ENCODE results near the gene DZIP3. TPM values are rescaled to one million over a fixed set of nuclear protein-coding genes. Genes with fewer than 3 reads are reported as not detected.

The DZIP3 gene
- total RNA-seq, 6 donors from 2014 or later = 3.4 to 25.0 (median 7.5) TPM

DNA sequence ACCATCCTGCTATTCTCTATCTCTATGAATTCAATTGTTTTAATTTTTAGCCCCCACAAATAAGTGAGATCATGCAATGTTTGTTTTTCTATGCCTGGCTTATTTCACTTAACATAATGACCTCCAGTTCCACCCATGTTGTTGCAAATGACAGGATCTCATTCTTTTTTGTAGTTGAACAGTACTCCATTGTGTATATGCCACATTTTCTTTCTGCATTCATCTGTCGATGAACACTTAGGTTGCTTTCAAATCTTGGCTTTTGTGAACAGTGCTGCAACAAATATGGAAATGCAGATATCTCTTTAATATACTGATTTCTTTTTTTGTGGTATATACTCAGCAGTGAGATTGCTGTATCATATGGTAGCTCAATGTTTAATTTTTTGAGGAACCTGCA, 108.9 kb downstream of the DZIP3 start:
- DNase-seq = no peak
- no peak overlapping the region for H3K4me3 ChIP-seq
- TF ChIP-seq POLR2A (IDR thresholded peaks at IDR 0.05) (no peak), POLR2AphosphoS5 (IDR thresholded peaks at IDR 0.05) (no peak), EP300 (IDR thresholded peaks at IDR 0.05) (no peak)
- TF ChIP-seq, protein P1, sequence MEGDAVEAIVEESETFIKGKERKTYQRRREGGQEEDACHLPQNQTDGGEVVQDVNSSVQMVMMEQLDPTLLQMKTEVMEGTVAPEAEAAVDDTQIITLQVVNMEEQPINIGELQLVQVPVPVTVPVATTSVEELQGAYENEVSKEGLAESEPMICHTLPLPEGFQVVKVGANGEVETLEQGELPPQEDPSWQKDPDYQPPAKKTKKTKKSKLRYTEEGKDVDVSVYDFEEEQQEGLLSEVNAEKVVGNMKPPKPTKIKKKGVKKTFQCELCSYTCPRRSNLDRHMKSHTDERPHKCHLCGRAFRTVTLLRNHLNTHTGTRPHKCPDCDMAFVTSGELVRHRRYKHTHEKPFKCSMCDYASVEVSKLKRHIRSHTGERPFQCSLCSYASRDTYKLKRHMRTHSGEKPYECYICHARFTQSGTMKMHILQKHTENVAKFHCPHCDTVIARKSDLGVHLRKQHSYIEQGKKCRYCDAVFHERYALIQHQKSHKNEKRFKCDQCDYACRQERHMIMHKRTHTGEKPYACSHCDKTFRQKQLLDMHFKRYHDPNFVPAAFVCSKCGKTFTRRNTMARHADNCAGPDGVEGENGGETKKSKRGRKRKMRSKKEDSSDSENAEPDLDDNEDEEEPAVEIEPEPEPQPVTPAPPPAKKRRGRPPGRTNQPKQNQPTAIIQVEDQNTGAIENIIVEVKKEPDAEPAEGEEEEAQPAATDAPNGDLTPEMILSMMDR (IDR thresholded peaks at IDR 0.05) = no peak
- no peak overlapping the region for H3K27ac ChIP-seq
- WGBS, 2 donors = 95 to 97% methylated on average over 1 of the region's 1 CpG
- ATAC-seq (ENCODE audit: low FRiP score in 2 of 2) = no peak
- peaks cover 0 to 1% (median 0%) of the 10 kb centered on the region in 4 donors for H3K36me3 ChIP-seq
- no peaks in the 10 kb centered on the region for H3K4me1 ChIP-seq
- H3K27me3 ChIP-seq = no peaks in the 10 kb centered on the region
- H3K9me3 ChIP-seq = no peaks in the 10 kb centered on the region

DNA sequence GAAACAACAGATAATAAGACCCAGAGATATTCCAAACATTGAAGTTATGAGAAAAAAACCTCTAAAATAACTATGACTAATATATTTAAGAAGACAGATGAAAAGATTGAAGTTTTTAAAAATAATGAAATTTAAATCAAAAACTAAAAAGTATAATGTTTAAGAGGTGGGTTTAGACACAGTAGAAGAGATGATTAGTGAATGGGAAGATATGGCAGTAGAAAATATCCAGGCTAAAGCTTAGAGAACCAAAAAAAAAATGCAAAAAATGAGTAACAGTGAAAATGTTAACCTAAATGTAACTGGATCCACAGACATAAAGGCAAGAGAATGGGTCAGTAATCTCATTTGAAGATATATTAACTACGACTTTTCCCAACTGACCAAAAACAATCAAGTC, 115.5 kb downstream of the DZIP3 start:
- 91 to 95% methylated on average over 1 of the region's 1 CpG for WGBS, 2 donors
- Histone ChIP-seq H3K27ac (no peak overlapping the region), H3K4me1 (no peaks in the 10 kb centered on the region), H3K4me3 (no peak overlapping the region), H3K36me3 (no peaks in the 10 kb centered on the region), H3K9me3 (peaks cover 0 to 8% (median 4%) of the 10 kb centered on the region in 4 donors), H3K27me3 (no peaks in the 10 kb centered on the region)
- no peak for DNase-seq
- TF ChIP-seq, protein P1 (IDR thresholded peaks at IDR 0.05) = no peak
- no peak for TF ChIP-seq POLR2A (IDR thresholded peaks at IDR 0.05)
- no peak for TF ChIP-seq EP300 (IDR thresholded peaks at IDR 0.05)
- TF ChIP-seq POLR2AphosphoS5 (IDR thresholded peaks at IDR 0.05) = no peak
- no peak for ATAC-seq (ENCODE audit: low FRiP score in 2 of 2)

DNA sequence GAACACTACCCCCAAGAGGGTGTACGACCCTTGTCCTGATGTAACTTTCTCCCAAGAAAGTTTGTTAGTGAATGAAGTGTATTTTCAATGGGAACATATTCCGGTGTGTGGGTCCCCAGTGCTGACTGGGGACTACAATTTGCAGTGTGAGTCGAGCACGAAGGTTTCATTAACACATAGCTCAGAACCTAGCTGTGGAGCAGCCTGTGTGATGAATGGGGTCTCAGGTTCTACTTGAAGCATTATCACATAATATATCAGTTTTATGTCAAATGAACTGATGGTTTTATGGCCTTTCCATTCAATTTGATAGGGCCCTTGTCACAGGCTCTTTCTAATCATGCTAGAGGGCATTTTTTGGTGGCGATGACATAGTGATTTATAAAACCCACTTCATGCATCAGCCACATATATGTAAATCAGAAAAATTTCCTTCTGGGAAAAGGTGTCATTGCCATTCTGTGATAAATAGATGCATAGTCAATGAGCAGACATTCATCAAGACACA, 123.5 kb downstream of the DZIP3 start:
- no peak for ATAC-seq (ENCODE audit: low FRiP score in 2 of 2)
- Histone ChIP-seq H3K4me3 (no peak overlapping the region), H3K27ac (no peak overlapping the region)

DNA sequence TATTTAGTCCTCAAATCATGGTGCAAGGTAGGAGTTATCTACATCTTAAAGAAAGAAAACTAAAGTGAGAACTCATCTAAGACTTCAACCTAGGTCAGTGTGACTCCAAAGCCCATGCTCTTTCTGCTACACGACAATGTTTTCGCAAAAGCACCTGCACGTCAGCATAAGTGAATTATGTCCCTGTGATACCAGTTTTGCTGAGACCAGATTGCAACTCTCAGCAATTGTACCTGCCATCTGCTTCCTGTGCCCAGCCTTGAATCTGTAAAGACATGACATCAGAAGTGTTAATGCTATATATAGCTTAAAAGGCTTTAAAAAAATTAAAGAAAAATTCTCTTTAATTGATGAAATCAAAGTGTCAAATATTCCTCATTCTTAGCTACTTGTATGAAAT, 124.3 kb downstream of the DZIP3 start:
- 56 to 61% methylated on average over 3 of the region's 3 CpGs for WGBS, 2 donors
- no peak for TF ChIP-seq POLR2AphosphoS5 (IDR thresholded peaks at IDR 0.05)
- no peak for TF ChIP-seq POLR2A (IDR thresholded peaks at IDR 0.05)
- no peaks in the 10 kb centered on the region for H3K9me3 ChIP-seq

More for the DNA sequence above, 123.5 kb downstream of the DZIP3 start:
- no peaks in the 10 kb centered on the region for H3K4me1 ChIP-seq
- no peak for TF ChIP-seq EP300 (IDR thresholded peaks at IDR 0.05)
- WGBS, 2 donors = 73 to 88% methylated on average over 5 of the region's 5 CpGs
- no peaks in the 10 kb centered on the region for H3K27me3 ChIP-seq
- H3K36me3 ChIP-seq = no peaks in the 10 kb centered on the region
- no peak for DNase-seq
- H3K9me3 ChIP-seq = no peaks in the 10 kb centered on the region

DNA sequence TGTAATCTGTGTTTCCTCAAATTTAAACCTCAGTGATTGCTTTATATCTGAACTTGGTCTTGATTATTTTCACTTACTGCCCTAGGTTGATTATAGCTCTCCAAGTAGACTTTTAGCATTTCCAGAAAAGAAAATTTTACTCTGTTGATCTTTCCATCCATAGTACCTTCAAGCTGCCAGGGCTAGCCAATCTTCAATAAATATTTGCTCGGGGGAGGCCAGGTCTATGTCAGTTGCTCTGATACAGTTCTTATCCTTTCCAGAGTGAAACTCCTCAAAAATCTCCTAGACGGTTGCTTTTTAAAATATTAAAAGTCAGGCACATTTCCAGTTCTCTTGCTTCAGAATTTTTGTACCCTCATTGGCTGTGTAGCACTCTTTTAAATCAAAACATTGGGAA, 128.9 kb downstream of the DZIP3 start:
- H3K4me3 ChIP-seq = no peak overlapping the region
- no peak overlapping the region for H3K27ac ChIP-seq
- no peaks in the 10 kb centered on the region for H3K36me3 ChIP-seq
- no peak for ATAC-seq (ENCODE audit: low FRiP score in 2 of 2)
- DNase-seq = no peak
- H3K9me3 ChIP-seq = no peaks in the 10 kb centered on the region
- no peaks in the 10 kb centered on the region for H3K27me3 ChIP-seq
- 49 to 51% methylated on average over 2 of the region's 2 CpGs for whole genome bisulfite sequencing, 2 donors
- no peak for TF ChIP-seq EP300 (IDR thresholded peaks at IDR 0.05)
- no peak for TF ChIP-seq POLR2AphosphoS5 (IDR thresholded peaks at IDR 0.05)
- TF ChIP-seq, protein P1 (IDR thresholded peaks at IDR 0.05) = no peak
- H3K4me1 ChIP-seq = no peaks in the 10 kb centered on the region

More for the DNA sequence above, 124.3 kb downstream of the DZIP3 start:
- H3K4me3 ChIP-seq = no peak overlapping the region
- H3K27me3 ChIP-seq = no peaks in the 10 kb centered on the region
- no peak for DNase-seq
- no peak for ATAC-seq (ENCODE audit: low FRiP score in 2 of 2)
- H3K36me3 ChIP-seq = no peaks in the 10 kb centered on the region
- no peaks in the 10 kb centered on the region for H3K4me1 ChIP-seq
- H3K27ac ChIP-seq = no peak overlapping the region

DNA sequence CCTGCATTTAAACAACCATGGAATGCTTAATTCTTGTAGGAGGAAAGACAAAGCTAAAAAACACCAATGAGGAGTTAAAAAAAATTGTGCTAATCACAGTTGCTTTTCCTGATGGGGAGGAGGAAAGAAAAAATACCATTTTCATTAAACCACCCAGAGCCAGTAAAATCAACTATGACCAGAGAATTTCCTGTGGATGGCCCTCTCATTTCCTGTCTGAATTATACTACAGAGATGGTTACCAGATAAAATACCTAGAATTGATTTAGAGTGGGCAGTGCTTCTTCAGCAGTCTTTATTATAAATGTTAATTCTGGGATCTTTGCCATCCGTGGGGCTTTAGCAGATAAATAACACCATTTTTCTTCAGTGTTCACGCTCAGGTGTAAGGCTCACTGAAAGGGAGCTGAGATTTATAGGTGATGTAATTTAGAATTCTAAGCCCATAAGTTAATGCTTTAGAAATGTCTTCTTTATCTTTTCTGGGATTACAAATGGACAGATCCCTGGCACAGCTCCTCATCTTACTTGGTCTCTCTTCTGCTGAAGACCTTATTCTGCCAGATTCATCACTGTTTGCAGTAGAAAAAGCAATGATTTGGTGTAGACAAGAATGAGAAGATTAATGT, 129.8 kb downstream of the DZIP3 start:
- H3K36me3 ChIP-seq = no peaks in the 10 kb centered on the region
- H3K27me3 ChIP-seq = no peaks in the 10 kb centered on the region
- TF ChIP-seq EP300 (IDR thresholded peaks at IDR 0.05) (no peak), POLR2AphosphoS5 (IDR thresholded peaks at IDR 0.05) (no peak), POLR2A (IDR thresholded peaks at IDR 0.05) (no peak)
- TF ChIP-seq, protein P1 (IDR thresholded peaks at IDR 0.05) = no peak
- WGBS, 2 donors = 42 to 61% methylated on average over 2 of the region's 2 CpGs
- H3K4me3 ChIP-seq = no peak overlapping the region
- H3K27ac ChIP-seq = no peak overlapping the region
- ATAC-seq (ENCODE audit: low FRiP score in 2 of 2) = no peak
- DNase-seq = no peak
- H3K9me3 ChIP-seq = no peaks in the 10 kb centered on the region
- no peaks in the 10 kb centered on the region for H3K4me1 ChIP-seq
